ENCODE measurements around the gene LIN54. TPM values are rescaled to one million over a fixed set of nuclear protein-coding genes. Genes with fewer than 3 reads are reported as not detected.
A peak's percentile ranks its signal among the peaks of the same experiment; 100 is the strongest.

The LIN54 gene
- polyA plus RNA-seq, 2 of the 4 experiments (the other 2 are of a cell fraction), result 6.7 to 12.7 TPM

DNA sequence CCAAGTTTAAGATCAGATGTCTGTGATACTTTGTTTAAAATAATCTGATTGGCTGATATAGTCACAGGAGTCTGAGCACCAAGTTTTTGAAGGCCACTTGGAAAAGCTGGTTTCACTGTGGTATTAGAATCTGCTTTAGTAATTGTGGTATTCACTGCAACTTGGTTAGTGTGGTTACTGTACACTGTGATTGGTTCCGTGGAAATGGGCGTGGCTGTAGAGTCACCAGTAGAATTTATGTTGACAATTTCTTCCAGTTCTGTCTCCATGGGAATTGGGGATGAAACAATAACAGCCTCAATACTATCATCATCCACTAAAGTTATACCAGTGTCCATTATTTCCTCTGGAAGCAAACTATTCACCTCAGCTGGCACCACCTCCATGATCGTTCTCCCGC, 26.2 kb downstream of the LIN54 start:
- FAIRE-seq (no peak), ATAC-seq (peak; percentile 62 to 81), DNase-seq (ENCODE audit: low read depth in 1 of 2, low spot score in 1 of 2) (peak; percentile 4 to 77)
- no peak overlapping the region for H3K4me3 ChIP-seq
- CTCF ChIA-PET, result no interaction called here
- peak overlapping the region; percentile 37 to 54; a peak in 2 of 6 replicates for H3K27ac ChIP-seq
- H3K4me2 ChIP-seq, result peak overlapping the region; percentile 26; the same call in 1 of the 3 replicates
- TF ChIP-seq ZFP36 (IDR thresholded peaks at IDR 0.05; ENCODE audit: borderline replicate concordance, partially characterized antibody), result no peak
- TF ChIP-seq, protein P1, sequence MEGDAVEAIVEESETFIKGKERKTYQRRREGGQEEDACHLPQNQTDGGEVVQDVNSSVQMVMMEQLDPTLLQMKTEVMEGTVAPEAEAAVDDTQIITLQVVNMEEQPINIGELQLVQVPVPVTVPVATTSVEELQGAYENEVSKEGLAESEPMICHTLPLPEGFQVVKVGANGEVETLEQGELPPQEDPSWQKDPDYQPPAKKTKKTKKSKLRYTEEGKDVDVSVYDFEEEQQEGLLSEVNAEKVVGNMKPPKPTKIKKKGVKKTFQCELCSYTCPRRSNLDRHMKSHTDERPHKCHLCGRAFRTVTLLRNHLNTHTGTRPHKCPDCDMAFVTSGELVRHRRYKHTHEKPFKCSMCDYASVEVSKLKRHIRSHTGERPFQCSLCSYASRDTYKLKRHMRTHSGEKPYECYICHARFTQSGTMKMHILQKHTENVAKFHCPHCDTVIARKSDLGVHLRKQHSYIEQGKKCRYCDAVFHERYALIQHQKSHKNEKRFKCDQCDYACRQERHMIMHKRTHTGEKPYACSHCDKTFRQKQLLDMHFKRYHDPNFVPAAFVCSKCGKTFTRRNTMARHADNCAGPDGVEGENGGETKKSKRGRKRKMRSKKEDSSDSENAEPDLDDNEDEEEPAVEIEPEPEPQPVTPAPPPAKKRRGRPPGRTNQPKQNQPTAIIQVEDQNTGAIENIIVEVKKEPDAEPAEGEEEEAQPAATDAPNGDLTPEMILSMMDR (IDR thresholded peaks at IDR 0.05), result no peak
- TF ChIP-seq JUNB (IDR thresholded peaks at IDR 0.05), result no peak
- no peak for TF ChIP-seq CBX8 (IDR thresholded peaks at IDR 0.05)
- TF ChIP-seq ZSCAN20 (CRISPR knock-in tag; IDR thresholded peaks at IDR 0.05), result no peak
- TF ChIP-seq RNF2 (IDR thresholded peaks at IDR 0.05; ENCODE audit: borderline replicate concordance, low read depth), result no peak
- TF ChIP-seq, protein P2, sequence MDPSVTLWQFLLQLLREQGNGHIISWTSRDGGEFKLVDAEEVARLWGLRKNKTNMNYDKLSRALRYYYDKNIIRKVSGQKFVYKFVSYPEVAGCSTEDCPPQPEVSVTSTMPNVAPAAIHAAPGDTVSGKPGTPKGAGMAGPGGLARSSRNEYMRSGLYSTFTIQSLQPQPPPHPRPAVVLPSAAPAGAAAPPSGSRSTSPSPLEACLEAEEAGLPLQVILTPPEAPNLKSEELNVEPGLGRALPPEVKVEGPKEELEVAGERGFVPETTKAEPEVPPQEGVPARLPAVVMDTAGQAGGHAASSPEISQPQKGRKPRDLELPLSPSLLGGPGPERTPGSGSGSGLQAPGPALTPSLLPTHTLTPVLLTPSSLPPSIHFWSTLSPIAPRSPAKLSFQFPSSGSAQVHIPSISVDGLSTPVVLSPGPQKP (IDR thresholded peaks at IDR 0.05; ENCODE audit: low read depth, low read length), result no peak
- no peak for TF ChIP-seq KDM5A (IDR thresholded peaks at IDR 0.05)
- TF ChIP-seq NPAS2 (CRISPR knock-in tag; IDR thresholded peaks at IDR 0.05; ENCODE audit: borderline replicate concordance), result no peak
- TF ChIP-seq ESRRA (IDR thresholded peaks at IDR 0.05; ENCODE audit: borderline replicate concordance, low read length), result no peak
- TF ChIP-seq HOXB5 (CRISPR knock-in tag; IDR thresholded peaks at IDR 0.05), result no peak
- TF ChIP-seq, protein P3, sequence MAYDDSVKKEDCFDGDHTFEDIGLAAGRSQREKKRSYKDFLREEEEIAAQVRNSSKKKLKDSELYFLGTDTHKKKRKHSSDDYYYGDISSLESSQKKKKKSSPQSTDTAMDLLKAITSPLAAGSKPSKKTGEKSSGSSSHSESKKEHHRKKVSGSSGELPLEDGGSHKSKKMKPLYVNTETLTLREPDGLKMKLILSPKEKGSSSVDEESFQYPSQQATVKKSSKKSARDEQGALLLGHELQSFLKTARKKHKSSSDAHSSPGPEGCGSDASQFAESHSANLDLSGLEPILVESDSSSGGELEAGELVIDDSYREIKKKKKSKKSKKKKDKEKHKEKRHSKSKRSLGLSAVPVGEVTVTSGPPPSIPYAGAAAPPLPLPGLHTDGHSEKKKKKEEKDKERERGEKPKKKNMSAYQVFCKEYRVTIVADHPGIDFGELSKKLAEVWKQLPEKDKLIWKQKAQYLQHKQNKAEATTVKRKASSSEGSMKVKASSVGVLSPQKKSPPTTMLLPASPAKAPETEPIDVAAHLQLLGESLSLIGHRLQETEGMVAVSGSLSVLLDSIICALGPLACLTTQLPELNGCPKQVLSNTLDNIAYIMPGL (CRISPR knock-in tag; IDR thresholded peaks at IDR 0.05; ENCODE audit: borderline replicate concordance), result no peak
- TF ChIP-seq NR3C1 (IDR thresholded peaks at IDR 0.05), result no peak
- TF ChIP-seq EP300 (IDR thresholded peaks at IDR 0.05), result no peak
- no peak for TF ChIP-seq HEYL (CRISPR knock-in tag; IDR thresholded peaks at IDR 0.05)
- POLR2A ChIA-PET, result no interaction called here
- WGBS (ENCODE audit: missing lambda C conversion rate), result 95% methylated on average over 4 of the region's 4 CpGs
- H3K4me1 ChIP-seq, result peaks cover 13% of the 10 kb centered on the region
- no peaks in the 10 kb centered on the region for H3K9me3 ChIP-seq

DNA sequence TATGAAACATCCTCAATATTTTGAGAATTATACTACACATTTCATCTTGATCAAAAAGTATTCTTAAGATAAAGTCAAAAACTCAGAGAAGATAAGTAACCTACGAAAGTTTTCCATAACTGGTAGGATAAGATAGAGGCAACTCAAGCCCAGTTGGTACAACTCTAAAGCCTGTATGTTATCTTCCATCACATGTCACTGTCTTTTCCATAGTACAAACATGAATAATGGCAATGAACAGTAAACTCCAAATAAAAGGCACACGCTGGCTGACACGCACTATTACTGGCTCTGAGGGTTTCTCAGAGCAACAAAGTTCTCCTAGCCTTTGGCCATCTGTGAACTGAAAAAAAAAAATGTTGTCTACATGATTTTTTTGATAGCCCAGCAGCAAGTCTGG, 27.2 kb downstream of the LIN54 start:
- ATAC-seq (no peak), FAIRE-seq (no peak), DNase-seq (ENCODE audit: low read depth in 1 of 2, low spot score in 1 of 2) (no peak)
- Histone ChIP-seq H3K27ac (no peak overlapping the region), H3K4me2 (no peak overlapping the region), H3K4me3 (no peak overlapping the region), H3K4me1 (peaks cover 12% of the 10 kb centered on the region), H3K9me3 (no peaks in the 10 kb centered on the region)
- CTCF ChIA-PET, result no interaction called here
- TF ChIP-seq FOSB (CRISPR knock-in tag; IDR thresholded peaks at IDR 0.05) (no peak), MYC (IDR thresholded peaks at IDR 0.05; ENCODE audit: borderline replicate concordance, low read length) (no peak), FOSL2 (IDR thresholded peaks at IDR 0.05) (no peak), FOSL2 (CRISPR knock-in tag; IDR thresholded peaks at IDR 0.05) (no peak), RARB (CRISPR knock-in tag; IDR thresholded peaks at IDR 0.05) (no peak), HOXA7 (CRISPR knock-in tag; IDR thresholded peaks at IDR 0.05) (no peak), GATA3 (IDR thresholded peaks at IDR 0.05; ENCODE audit: borderline replicate concordance) (no peak), TFCP2L1 (CRISPR knock-in tag; IDR thresholded peaks at IDR 0.05) (no peak), JUNB (IDR thresholded peaks at IDR 0.05) (no peak), MAFK (IDR thresholded peaks at IDR 0.05; ENCODE audit: partially characterized antibody) (no peak)
- TF ChIP-seq, protein P4, sequence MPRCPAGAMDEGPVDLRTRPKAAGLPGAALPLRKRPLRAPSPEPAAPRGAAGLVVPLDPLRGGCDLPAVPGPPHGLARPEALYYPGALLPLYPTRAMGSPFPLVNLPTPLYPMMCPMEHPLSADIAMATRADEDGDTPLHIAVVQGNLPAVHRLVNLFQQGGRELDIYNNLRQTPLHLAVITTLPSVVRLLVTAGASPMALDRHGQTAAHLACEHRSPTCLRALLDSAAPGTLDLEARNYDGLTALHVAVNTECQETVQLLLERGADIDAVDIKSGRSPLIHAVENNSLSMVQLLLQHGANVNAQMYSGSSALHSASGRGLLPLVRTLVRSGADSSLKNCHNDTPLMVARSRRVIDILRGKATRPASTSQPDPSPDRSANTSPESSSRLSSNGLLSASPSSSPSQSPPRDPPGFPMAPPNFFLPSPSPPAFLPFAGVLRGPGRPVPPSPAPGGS (IDR thresholded peaks at IDR 0.05), result no peak
- WGBS (ENCODE audit: missing lambda C conversion rate), result 96% methylated on average over 3 of the region's 3 CpGs
- POLR2A ChIA-PET, result no interaction called here
